Effector memory CD4-positive, alpha-beta T cell (primary cell): ENCODE data around the gene AP2A2.

Experiments
- DNase-seq, 3 donors: peaks; one replicate each; pipeline ENCODE4 v3.0.0-alpha.2; 2020
- H3K27ac ChIP-seq: 2 replicates; pipeline ENCODE4 v1.7.0; 2013; ENCODE audit warnings: mild to moderate bottlenecking, low read length, moderate library complexity; ENCODE audit not compliant: insufficient read depth, poor library complexity, severe bottlenecking
- H3K27me3 ChIP-seq: replicated peaks from 2 replicates; pipeline ENCODE4 v1.7.0; 2013; ENCODE audit warnings: mild to moderate bottlenecking, low read length; ENCODE audit not compliant: insufficient read depth, control insufficient read depth, poor library complexity, severe bottlenecking
- H3K36me3 ChIP-seq: 2 replicates; pipeline ENCODE4 v1.7.0; 2013; ENCODE audit warnings: mild to moderate bottlenecking, low read length, moderate library complexity; ENCODE audit not compliant: control insufficient read depth, insufficient read depth
- H3K4me1 ChIP-seq: 2 replicates; pipeline ENCODE4 v1.7.0; 2013; ENCODE audit warnings: low read length, mild to moderate bottlenecking; ENCODE audit not compliant: control insufficient read depth, insufficient read depth, poor library complexity, severe bottlenecking
- H3K4me3 ChIP-seq: 2 replicates; pipeline ENCODE4 v1.7.0; 2013; ENCODE audit warnings: low read length, low read depth, mild to moderate bottlenecking; ENCODE audit not compliant: insufficient read depth, poor library complexity, severe bottlenecking
- H3K9me3 ChIP-seq: 2 replicates; pipeline ENCODE4 v1.7.0; 2013; ENCODE audit warnings: mild to moderate bottlenecking, low read length, moderate library complexity; ENCODE audit not compliant: control insufficient read depth

The AP2A2 gene

GRCh38 chr11:898143-898511 is 27.5 kb upstream of the AP2A2 start:
- no peak overlapping the region for H3K4me3 ChIP-seq
- H3K27me3 ChIP-seq, result no peaks in the 10 kb centered on the region
- no peaks in the 10 kb centered on the region for H3K9me3 ChIP-seq
- H3K36me3 ChIP-seq, result peaks cover 50% of the 10 kb centered on the region
- no peak for DNase-seq
- H3K27ac ChIP-seq, result no peak overlapping the region
- H3K4me1 ChIP-seq, result no peaks in the 10 kb centered on the region

- Histone ChIP-seq H3K27ac (no peak overlapping the region), H3K36me3 (peaks cover 53% of the 10 kb centered on the region), H3K4me3 (no peak overlapping the region), H3K4me1 (no peaks in the 10 kb centered on the region), H3K27me3 (no peaks in the 10 kb centered on the region), H3K9me3 (no peaks in the 10 kb centered on the region)
- DNase-seq, result no peak
These were observed 27.0 kb upstream of the AP2A2 start for GRCh38 chr11:898540-899190.

DNA sequence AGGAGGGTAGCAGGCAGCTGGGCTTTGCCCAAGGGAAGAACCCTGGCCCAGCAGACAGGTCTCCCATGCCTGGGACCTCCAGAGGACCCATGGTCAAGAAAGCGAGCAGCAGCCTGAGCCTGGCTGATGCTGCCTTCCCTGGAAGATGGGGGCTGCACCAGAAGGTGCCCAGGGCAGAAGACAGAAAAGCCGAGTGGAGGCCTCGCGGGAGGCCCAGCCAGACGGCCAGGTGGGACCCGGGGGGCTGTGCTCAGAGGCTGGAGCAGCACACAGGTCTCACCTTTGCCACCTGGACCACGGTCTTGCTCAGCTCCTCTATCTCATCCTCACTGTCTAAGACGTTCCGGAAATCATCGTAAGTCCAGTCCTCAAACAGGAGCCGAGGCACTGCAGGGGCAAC is 25.9 kb upstream of the AP2A2 start:
- no peaks in the 10 kb centered on the region for H3K27me3 ChIP-seq
- no peak overlapping the region for H3K4me3 ChIP-seq
- DNase-seq, result no peak
- H3K36me3 ChIP-seq, result peaks cover 63% of the 10 kb centered on the region
- no peaks in the 10 kb centered on the region for H3K4me1 ChIP-seq
- no peaks in the 10 kb centered on the region for H3K9me3 ChIP-seq
- H3K27ac ChIP-seq, result no peak overlapping the region

DNA sequence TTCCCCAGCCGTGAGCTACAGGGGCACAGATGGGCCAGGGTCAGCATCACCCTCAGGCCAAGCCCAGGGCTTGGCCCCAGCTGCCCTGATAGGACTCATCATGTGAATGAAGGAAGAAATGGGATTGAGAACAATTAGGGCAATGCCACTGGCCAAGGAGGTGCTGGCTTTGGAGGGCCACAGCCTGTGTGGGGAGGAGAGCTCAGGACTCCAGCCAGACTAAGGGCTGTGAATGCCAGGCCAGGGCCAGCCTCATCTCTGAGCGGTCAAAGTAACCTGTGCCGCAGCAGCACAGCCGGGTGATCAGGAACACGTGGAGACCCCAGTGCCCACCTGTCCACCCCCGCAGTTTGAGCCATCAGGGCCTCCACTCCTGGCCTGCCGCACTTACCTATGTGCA is 25.1 kb upstream of the AP2A2 start:
- no peak for DNase-seq
- H3K27me3 ChIP-seq, result no peaks in the 10 kb centered on the region
- no peaks in the 10 kb centered on the region for H3K4me1 ChIP-seq
- no peak overlapping the region for H3K27ac ChIP-seq
- H3K36me3 ChIP-seq, result peaks cover 62% of the 10 kb centered on the region
- no peak overlapping the region for H3K4me3 ChIP-seq
- H3K9me3 ChIP-seq, result no peaks in the 10 kb centered on the region

- H3K4me1 ChIP-seq, result no peaks in the 10 kb centered on the region
- H3K4me3 ChIP-seq, result no peak overlapping the region
- peaks cover 62% of the 10 kb centered on the region for H3K36me3 ChIP-seq
These were observed 24.1 kb upstream of the AP2A2 start for GRCh38 chr11:901452-902061.

GRCh38 chr11:904380-904779 is 21.3 kb upstream of the AP2A2 start:
- DNase-seq, result no peak
- Histone ChIP-seq H3K4me1 (peaks cover 2% of the 10 kb centered on the region), H3K36me3 (peaks cover 51% of the 10 kb centered on the region), H3K27me3 (no peaks in the 10 kb centered on the region), H3K4me3 (no peak overlapping the region), H3K27ac (no peak overlapping the region), H3K9me3 (no peaks in the 10 kb centered on the region)

More at GRCh38 chr11:901452-902061, 24.1 kb upstream of the AP2A2 start:
- no peaks in the 10 kb centered on the region for H3K27me3 ChIP-seq
- DNase-seq, result no peak
- no peaks in the 10 kb centered on the region for H3K9me3 ChIP-seq
- no peak overlapping the region for H3K27ac ChIP-seq

DNA sequence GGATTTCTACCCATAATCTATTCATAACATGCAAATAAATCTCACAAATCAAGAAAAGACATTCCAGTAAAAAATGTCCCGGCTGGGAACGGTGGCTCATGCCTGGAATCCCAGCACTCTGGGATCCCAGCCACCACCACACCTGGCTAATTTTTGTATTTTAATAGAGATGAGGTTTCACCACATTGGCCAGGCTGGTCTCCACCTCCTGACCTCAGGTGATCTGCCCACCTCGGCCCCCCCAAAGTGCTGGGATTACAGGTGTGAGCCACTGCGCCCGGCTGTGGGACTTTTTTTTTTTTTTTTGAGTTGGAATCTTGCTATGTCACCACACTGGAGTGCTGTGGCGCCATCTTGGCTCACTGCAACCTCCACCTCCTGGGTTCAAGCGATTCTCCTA is 19.7 kb upstream of the AP2A2 start:
- DNase-seq, result no peak
- no peaks in the 10 kb centered on the region for H3K9me3 ChIP-seq
- H3K27me3 ChIP-seq, result no peaks in the 10 kb centered on the region
- H3K4me1 ChIP-seq, result peaks cover 11% of the 10 kb centered on the region
- H3K4me3 ChIP-seq, result no peak overlapping the region
- no peak overlapping the region for H3K27ac ChIP-seq
- peaks cover 36% of the 10 kb centered on the region for H3K36me3 ChIP-seq

GRCh38 chr11:907668-908067 is 18.0 kb upstream of the AP2A2 start:
- Histone ChIP-seq H3K27me3 (no peaks in the 10 kb centered on the region), H3K4me1 (peaks cover 18% of the 10 kb centered on the region), H3K4me3 (no peak overlapping the region), H3K36me3 (peaks cover 19% of the 10 kb centered on the region), H3K9me3 (no peaks in the 10 kb centered on the region), H3K27ac (no peak overlapping the region)
- no peak for DNase-seq

GRCh38 chr11:908273-908672 is 17.4 kb upstream of the AP2A2 start:
- H3K36me3 ChIP-seq, result peaks cover 13% of the 10 kb centered on the region
- peaks cover 18% of the 10 kb centered on the region for H3K4me1 ChIP-seq
- H3K27me3 ChIP-seq, result no peaks in the 10 kb centered on the region
- no peak overlapping the region for H3K27ac ChIP-seq
- no peak for DNase-seq
- H3K4me3 ChIP-seq, result no peak overlapping the region
- H3K9me3 ChIP-seq, result no peaks in the 10 kb centered on the region

- peaks cover 5% of the 10 kb centered on the region for H3K36me3 ChIP-seq
- H3K4me3 ChIP-seq, result no peak overlapping the region
- peaks cover 18% of the 10 kb centered on the region for H3K4me1 ChIP-seq
- no peaks in the 10 kb centered on the region for H3K9me3 ChIP-seq
- DNase-seq, result no peak
- H3K27ac ChIP-seq, result no peak overlapping the region
- H3K27me3 ChIP-seq, result no peaks in the 10 kb centered on the region
These were observed 16.3 kb upstream of the AP2A2 start for GRCh38 chr11:909406-909805.
